ENCODE results near the gene ATG14.

The ATG14 gene

DNA sequence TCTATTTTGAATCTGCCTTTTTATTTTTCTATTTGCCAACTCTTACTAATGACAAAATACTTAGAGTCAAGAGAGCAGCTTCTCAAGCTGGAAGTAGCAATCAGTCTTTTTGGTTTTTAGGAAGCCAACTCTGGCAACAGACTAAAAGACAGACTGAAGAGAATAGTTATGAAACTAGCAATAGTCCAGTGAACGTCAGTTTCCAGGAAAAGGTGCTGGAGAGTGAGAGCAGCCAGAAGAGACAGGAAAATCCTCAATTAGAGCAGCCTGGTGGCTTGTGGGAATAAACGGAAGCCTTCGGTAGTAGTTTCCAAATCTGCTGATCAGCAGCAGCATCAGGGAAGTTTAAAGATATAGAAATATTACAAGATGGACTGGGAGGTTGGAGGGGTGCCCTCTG lies 27.1 kb downstream of the ATG14 start:
- H3K4me1 ChIP-seq (ENCODE audit: control insufficient read depth, insufficient read depth, low read length): peaks cover 2% of the 10 kb centered on the region; the same call in 1 of the 2 replicates
- H3K4me3 ChIP-seq (ENCODE audit: low read depth, low read length): no peak overlapping the region
- TF ChIP-seq SP3 (tag by site-specific recombination; IDR thresholded peaks at IDR 0.05) (no peak), ZBTB49 (tag by site-specific recombination; IDR thresholded peaks at IDR 0.05; ENCODE audit: low read depth) (no peak), ZNF10 (tag by site-specific recombination; IDR thresholded peaks at IDR 0.05) (no peak), ZNF791 (tag by site-specific recombination; IDR thresholded peaks at IDR 0.05) (no peak), ZSCAN18 (tag by site-specific recombination; IDR thresholded peaks at IDR 0.05) (no peak), ZNF785 (tag by site-specific recombination; IDR thresholded peaks at IDR 0.05) (no peak), ZNF132 (tag by site-specific recombination; IDR thresholded peaks at IDR 0.05; ENCODE audit: borderline replicate concordance) (no peak), ZNF394 (tag by site-specific recombination; IDR thresholded peaks at IDR 0.05; ENCODE audit: borderline replicate concordance) (no peak), SCRT2 (tag by site-specific recombination; IDR thresholded peaks at IDR 0.05) (no peak), ZNF707 (tag by site-specific recombination; IDR thresholded peaks at IDR 0.05) (no peak), ZNF362 (tag by site-specific recombination; IDR thresholded peaks at IDR 0.05) (no peak), ZNF24 (tag by site-specific recombination; IDR thresholded peaks at IDR 0.05) (no peak), ZNF843 (tag by site-specific recombination; IDR thresholded peaks at IDR 0.05) (no peak), ZNF558 (tag by site-specific recombination; IDR thresholded peaks at IDR 0.05) (no peak)
- TF ChIP-seq, protein P1, sequence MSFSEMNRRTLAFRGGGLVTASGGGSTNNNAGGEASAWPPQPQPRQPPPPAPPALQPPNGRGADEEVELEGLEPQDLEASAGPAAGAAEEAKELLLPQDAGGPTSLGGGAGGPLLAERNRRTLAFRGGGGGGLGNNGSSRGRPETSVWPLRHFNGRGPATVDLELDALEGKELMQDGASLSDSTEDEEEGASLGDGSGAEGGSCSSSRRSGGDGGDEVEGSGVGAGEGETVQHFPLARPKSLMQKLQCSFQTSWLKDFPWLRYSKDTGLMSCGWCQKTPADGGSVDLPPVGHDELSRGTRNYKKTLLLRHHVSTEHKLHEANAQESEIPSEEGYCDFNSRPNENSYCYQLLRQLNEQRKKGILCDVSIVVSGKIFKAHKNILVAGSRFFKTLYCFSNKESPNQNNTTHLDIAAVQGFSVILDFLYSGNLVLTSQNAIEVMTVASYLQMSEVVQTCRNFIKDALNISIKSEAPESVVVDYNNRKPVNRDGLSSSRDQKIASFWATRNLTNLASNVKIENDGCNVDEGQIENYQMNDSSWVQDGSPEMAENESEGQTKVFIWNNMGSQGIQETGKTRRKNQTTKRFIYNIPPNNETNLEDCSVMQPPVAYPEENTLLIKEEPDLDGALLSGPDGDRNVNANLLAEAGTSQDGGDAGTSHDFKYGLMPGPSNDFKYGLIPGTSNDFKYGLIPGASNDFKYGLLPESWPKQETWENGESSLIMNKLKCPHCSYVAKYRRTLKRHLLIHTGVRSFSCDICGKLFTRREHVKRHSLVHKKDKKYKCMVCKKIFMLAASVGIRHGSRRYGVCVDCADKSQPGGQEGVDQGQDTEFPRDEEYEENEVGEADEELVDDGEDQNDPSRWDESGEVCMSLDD (tag by site-specific recombination; IDR thresholded peaks at IDR 0.05): no peak
- TF ChIP-seq, protein P2, sequence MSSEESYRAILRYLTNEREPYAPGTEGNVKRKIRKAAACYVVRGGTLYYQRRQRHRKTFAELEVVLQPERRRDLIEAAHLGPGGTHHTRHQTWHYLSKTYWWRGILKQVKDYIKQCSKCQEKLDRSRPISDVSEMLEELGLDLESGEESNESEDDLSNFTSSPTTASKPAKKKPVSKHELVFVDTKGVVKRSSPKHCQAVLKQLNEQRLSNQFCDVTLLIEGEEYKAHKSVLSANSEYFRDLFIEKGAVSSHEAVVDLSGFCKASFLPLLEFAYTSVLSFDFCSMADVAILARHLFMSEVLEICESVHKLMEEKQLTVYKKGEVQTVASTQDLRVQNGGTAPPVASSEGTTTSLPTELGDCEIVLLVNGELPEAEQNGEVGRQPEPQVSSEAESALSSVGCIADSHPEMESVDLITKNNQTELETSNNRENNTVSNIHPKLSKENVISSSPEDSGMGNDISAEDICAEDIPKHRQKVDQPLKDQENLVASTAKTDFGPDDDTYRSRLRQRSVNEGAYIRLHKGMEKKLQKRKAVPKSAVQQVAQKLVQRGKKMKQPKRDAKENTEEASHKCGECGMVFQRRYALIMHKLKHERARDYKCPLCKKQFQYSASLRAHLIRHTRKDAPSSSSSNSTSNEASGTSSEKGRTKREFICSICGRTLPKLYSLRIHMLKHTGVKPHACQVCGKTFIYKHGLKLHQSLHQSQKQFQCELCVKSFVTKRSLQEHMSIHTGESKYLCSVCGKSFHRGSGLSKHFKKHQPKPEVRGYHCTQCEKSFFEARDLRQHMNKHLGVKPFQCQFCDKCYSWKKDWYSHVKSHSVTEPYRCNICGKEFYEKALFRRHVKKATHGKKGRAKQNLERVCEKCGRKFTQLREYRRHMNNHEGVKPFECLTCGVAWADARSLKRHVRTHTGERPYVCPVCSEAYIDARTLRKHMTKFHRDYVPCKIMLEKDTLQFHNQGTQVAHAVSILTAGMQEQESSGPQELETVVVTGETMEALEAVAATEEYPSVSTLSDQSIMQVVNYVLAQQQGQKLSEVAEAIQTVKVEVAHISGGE (tag by site-specific recombination; conservative IDR thresholded peaks at IDR 0.05; ENCODE audit: low read depth): no peak
- no peaks in the 10 kb centered on the region for H3K9me3 ChIP-seq (ENCODE audit: control insufficient read depth, insufficient read depth, low read depth, low read length)
- POLR2A ChIA-PET: no interaction called here
- H3K27ac ChIP-seq (ENCODE audit: extremely low read depth, low read depth, low read length): no peak overlapping the region
- peaks cover 18 to 41% of the 10 kb centered on the region in 2 experiments for H3K36me3 ChIP-seq (ENCODE audit: control insufficient read depth in 2 of 2, insufficient read depth in 1 of 2, low read length in 2 of 2)
- CTCF ChIA-PET: no interaction called here
